Breast epithelium (tissue), 4 donors: ENCODE measurements around the gene PIGM. TPM values are rescaled to one million over a fixed set of nuclear protein-coding genes. Genes with fewer than 3 reads are reported as not detected.
A peak's percentile ranks its signal among the peaks of the same experiment; 100 is the strongest.

Experiments used
- DNase-seq, 2 donors: peaks; one replicate each; pipeline ENCODE4 v3.0.0-alpha.2; 2019; ENCODE audit warnings: low spot score in 2 of 2
- H3K27ac ChIP-seq, 2 donors: fragments of 200-600 bp; sonication (generic) in 1 of 2; one replicate each; pipeline ENCODE4 v1.5.1; 2016 to 2019; ENCODE audit warnings: mild to moderate bottlenecking in 1 of 2
- H3K27me3 ChIP-seq, 2 donors: fragments of 200-600 bp; sonication (generic) in 1 of 2; one replicate each; pipeline versions ENCODE4 v1.5.1 to v1.6.0; 2017 to 2019; ENCODE audit warnings: control low read depth in 1 of 2, mild to moderate bottlenecking in 1 of 2
- H3K36me3 ChIP-seq: fragments of 200-600 bp; one replicate; pipeline ENCODE4 v1.5.1; 2019
- H3K4me1 ChIP-seq, 2 donors: fragments of 200-600 bp; sonication (generic); one replicate each; pipeline ENCODE4 v1.5.1; 2016 to 2019; ENCODE audit warnings: control low read depth in 1 of 2
- H3K4me3 ChIP-seq, 3 donors: fragments of 200-600 bp; sonication (generic); 1 replicate in 2 of 3; 2 replicates in 1 of 3; pipeline ENCODE4 v1.5.1; 2016 to 2019; ENCODE audit warnings: mild to moderate bottlenecking in 3 of 3, moderate library complexity in 2 of 3
- H3K9me3 ChIP-seq, 2 donors: fragments of 200-600 bp; sonication (generic) in 1 of 2; one replicate each; pipeline ENCODE4 v1.5.1; 2016 to 2019; ENCODE audit warnings: control low read depth in 1 of 2
- POLR2A ChIP-seq: fragments of 450-650 bp; IDR thresholded peaks from one replicate; pipeline ENCODE4 v1.6.1; 2016; ENCODE audit warnings: antibody characterized with exemption, mild to moderate bottlenecking, moderate library complexity
- POLR2AphosphoS5 ChIP-seq, 3 donors: sonication (generic); formaldehyde crosslinking; IDR thresholded peaks; one replicate each; pipeline ENCODE4 v1.6.1; 2017; ENCODE audit warnings: antibody characterized with exemption in 3 of 3
- intact Hi-C: fragments of 100-400 bp; cut with DNase I; formaldehyde crosslinking; loops from one replicate; pipeline ENCODE4 v1.15.1; 2023; ENCODE audit warnings: low total_unique reads
- total RNA-seq, 3 donors: library from RNA; depleted of rRNA; stranded (reverse); fragments of >200 nt; gene quantifications; one replicate each; pipeline ENCODE4 v1.1.0, GENCODE V29; 2016
- TF ChIP-seq, protein P1 (sequence below), 3 donors: fragments of 450-650 bp; IDR thresholded peaks; one replicate each; pipeline ENCODE4 v1.5.1; 2016 to 2017; ENCODE audit warnings: antibody characterized with exemption in 3 of 3, mild to moderate bottlenecking in 3 of 3, moderate library complexity in 3 of 3

Gene PIGM
- total RNA-seq, 3 donors from 2014 or later = 4.9 to 8.2 (median 5.1) TPM

DNA sequence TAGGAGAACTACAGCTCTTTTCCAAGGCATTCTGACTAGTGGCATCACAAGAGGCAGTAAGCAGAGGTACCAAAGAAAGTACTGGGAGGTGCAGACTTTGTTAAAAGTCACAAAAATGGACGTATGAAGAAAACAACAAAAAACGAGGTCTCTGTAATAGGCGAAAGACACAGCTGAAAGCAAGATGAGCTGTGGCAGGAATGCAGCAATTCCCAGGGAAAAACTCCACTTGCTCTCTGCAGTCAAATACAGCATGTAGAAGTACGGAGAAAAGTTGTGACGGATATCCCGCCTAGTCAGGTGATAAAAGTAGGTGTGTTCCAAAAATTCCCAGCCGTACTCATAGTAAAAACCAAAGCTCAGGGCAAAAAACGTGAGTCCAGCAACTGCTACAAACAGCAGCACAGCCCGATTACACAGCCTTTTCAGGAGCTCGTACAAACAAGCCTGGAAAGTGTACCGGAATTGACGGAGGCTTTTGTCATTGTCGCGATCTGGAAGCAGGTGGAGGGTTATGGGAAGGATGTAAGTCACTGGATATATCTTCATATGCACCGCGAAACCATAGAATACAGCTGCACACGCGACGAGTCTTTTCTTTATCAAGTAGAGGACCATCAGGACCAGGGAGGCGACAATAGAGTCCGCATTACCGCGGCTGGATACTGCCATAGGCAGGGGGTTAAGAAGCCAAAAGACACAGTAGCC, 979 bp downstream of the PIGM start:
- no peaks in the 10 kb centered on the region for H3K27me3 ChIP-seq
- no peak for DNase-seq
- TF ChIP-seq POLR2A (no peak), POLR2AphosphoS5 (IDR thresholded peaks at IDR 0.05) (no peak)
- TF ChIP-seq, protein P1, sequence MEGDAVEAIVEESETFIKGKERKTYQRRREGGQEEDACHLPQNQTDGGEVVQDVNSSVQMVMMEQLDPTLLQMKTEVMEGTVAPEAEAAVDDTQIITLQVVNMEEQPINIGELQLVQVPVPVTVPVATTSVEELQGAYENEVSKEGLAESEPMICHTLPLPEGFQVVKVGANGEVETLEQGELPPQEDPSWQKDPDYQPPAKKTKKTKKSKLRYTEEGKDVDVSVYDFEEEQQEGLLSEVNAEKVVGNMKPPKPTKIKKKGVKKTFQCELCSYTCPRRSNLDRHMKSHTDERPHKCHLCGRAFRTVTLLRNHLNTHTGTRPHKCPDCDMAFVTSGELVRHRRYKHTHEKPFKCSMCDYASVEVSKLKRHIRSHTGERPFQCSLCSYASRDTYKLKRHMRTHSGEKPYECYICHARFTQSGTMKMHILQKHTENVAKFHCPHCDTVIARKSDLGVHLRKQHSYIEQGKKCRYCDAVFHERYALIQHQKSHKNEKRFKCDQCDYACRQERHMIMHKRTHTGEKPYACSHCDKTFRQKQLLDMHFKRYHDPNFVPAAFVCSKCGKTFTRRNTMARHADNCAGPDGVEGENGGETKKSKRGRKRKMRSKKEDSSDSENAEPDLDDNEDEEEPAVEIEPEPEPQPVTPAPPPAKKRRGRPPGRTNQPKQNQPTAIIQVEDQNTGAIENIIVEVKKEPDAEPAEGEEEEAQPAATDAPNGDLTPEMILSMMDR (IDR thresholded peaks at IDR 0.05) = no peak
- peak overlapping the region; percentile 50 to 77 for H3K27ac ChIP-seq
- H3K36me3 ChIP-seq = no peaks in the 10 kb centered on the region
- H3K9me3 ChIP-seq = no peaks in the 10 kb centered on the region
- H3K4me1 ChIP-seq = peaks cover 0 to 16% of the 10 kb centered on the region in 2 donors
- peak overlapping the region; percentile 71 to 80 (median 80) for H3K4me3 ChIP-seq
- intact Hi-C loops = no loop called here

DNA sequence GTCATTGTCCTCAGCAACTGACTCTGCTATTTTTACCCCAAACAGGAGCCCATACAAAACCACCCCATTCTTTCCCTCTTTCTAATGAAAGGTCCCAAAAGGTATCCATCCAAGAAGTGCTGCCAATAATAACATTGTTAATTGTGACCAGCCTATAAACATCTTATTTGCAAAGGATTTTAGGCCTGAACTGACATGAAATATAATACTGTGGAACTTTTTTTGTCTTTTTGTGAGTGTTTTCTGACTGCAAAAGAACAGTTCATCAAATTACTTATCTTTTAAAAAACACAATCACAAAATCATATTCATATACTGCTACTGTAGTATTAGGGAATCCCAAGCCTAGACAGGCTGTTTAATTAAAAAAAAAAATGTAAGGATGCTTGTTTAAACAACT, 3.4 kb downstream of the PIGM start:
- no peak for TF ChIP-seq POLR2AphosphoS5 (IDR thresholded peaks at IDR 0.05)
- TF ChIP-seq, protein P1 (IDR thresholded peaks at IDR 0.05) = no peak
- TF ChIP-seq POLR2A = no peak
- Histone ChIP-seq H3K9me3 (no peaks in the 10 kb centered on the region), H3K4me1 (peaks cover 0 to 16% of the 10 kb centered on the region in 2 donors), H3K4me3 (no peak overlapping the region), H3K27me3 (no peaks in the 10 kb centered on the region), H3K36me3 (no peaks in the 10 kb centered on the region), H3K27ac (no peak overlapping the region)
- no peak for DNase-seq
- intact Hi-C loops = no loop called here

- peaks cover 0 to 10% of the 10 kb centered on the region in 2 donors for H3K4me1 ChIP-seq
- no peaks in the 10 kb centered on the region for H3K9me3 ChIP-seq
- H3K36me3 ChIP-seq = no peaks in the 10 kb centered on the region
- H3K4me3 ChIP-seq = no peak overlapping the region
- no peak overlapping the region for H3K27ac ChIP-seq
- TF ChIP-seq, protein P1 (IDR thresholded peaks at IDR 0.05) = no peak
- TF ChIP-seq POLR2AphosphoS5 (IDR thresholded peaks at IDR 0.05) = no peak
- TF ChIP-seq POLR2A = no peak
- no peaks in the 10 kb centered on the region for H3K27me3 ChIP-seq
- intact Hi-C loops = no loop called here
- no peak for DNase-seq
Observed at GRCh38 chr1:160025314-160025713, 6.5 kb downstream of the PIGM start.

DNA sequence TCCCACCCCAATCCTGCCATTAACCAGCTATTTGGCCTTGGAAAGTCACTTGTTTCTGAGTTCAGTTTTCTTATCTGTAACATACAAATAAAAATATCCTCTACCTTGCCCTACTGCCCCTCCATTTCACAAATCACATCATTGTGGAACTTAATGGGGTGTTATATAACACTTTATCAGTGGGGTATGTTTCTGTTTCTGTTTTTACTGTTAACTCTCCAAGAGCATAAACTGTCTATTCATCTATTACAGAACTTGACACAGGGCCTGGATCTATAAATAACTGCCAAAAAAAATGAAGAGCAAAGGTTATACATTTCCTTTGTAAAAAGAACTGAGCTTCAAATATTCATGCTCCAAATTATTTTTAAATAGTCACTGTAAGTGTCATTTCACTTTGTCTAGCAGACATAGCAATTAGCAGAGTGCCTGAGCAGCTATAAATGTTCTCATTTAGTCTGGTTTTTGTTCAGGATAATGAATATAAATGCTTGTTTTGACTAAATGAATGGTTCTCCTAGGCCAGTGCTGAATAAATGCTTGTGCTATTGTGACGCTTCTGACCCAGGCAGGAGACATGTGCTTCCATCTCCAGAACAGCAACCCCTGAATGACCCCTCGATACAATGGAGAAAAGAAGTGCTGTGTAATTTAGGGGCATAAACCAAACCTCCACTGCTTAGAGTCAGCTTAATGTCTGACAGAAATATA, 7.4 kb downstream of the PIGM start:
- H3K27ac ChIP-seq = no peak overlapping the region
- intact Hi-C loops = no loop called here
- H3K36me3 ChIP-seq = no peaks in the 10 kb centered on the region
- no peaks in the 10 kb centered on the region for H3K27me3 ChIP-seq
- H3K4me1 ChIP-seq = peaks cover 0 to 6% of the 10 kb centered on the region in 2 donors
- TF ChIP-seq POLR2AphosphoS5 (IDR thresholded peaks at IDR 0.05) = no peak
- TF ChIP-seq, protein P1 (IDR thresholded peaks at IDR 0.05) = no peak
- no peak for TF ChIP-seq POLR2A
- H3K9me3 ChIP-seq = no peaks in the 10 kb centered on the region
- H3K4me3 ChIP-seq = no peak overlapping the region
- DNase-seq = no peak
